Measurements from ENCODE around the gene TRUB2. TPM values are rescaled to one million over a fixed set of nuclear protein-coding genes. Genes with fewer than 3 reads are reported as not detected.

TRUB2 gene
- total and polyA plus RNA-seq, 2 of the 8 experiments (the other 6 are each of a cell fraction or from before 2014, with no cell fraction given) = 20.7 to 37.8 TPM

- FAIRE-seq (no peak), DNase-seq (ENCODE audit: low read depth in 1 of 2, low spot score in 2 of 2) (no peak)
- H2BK120ac ChIP-seq (replicated peaks; ENCODE audit: low read depth, low read length) = no peak overlapping the region
- H3K23ac ChIP-seq (ENCODE audit: insufficient read length) = no peak overlapping the region
- WGBS, 2 experiments (ENCODE audit: extremely low coverage in 1 of 2, insufficient coverage in 1 of 2, insufficient read length in 1 of 2, insufficient replicate concordance in 2 of 2, low coverage in 1 of 2, low lambda C conversion rate in 2 of 2, missing lambda C conversion rate in 1 of 2) = 96% methylated on average over 10 of the region's 10 CpGs; no CpG with 5 or more reads in 1 of the 2 experiments
- peaks cover 3 to 34% (median 10%) of the 10 kb centered on the region in 4 experiments; a peak in 6 of 8 replicates for H3K36me3 ChIP-seq (ENCODE audit: control insufficient read depth in 2 of 4, insufficient read depth in 4 of 4, low read length in 3 of 4)
- H4K91ac ChIP-seq (replicated peaks; ENCODE audit: insufficient read length, low read length) = no peak overlapping the region
- no peak overlapping the region for H3K18ac ChIP-seq (ENCODE audit: extremely low read depth, low read length)
- no peak overlapping the region for H3K14ac ChIP-seq (ENCODE audit: insufficient read length)
- H3K9me3 ChIP-seq (ENCODE audit: insufficient read depth in 2 of 2, low read depth in 1 of 2, low read length in 1 of 2) = no peaks in the 10 kb centered on the region
- H2AFZ ChIP-seq (ENCODE audit: low read length) = no peak overlapping the region
- H2AK5ac ChIP-seq (ENCODE audit: low read depth, low read length) = no peak overlapping the region
- no peak overlapping the region for H3K9ac ChIP-seq (replicated peaks in 1 of 4; ENCODE audit: extremely low read depth in 1 of 4, low read depth in 3 of 4, low read length in 3 of 4)
- no peak overlapping the region for H2BK5ac ChIP-seq (ENCODE audit: low read depth, low read length)
- H4K8ac ChIP-seq (ENCODE audit: extremely low read depth, insufficient read depth, low read length) = no peak overlapping the region
- H2BK15ac ChIP-seq (ENCODE audit: low read length) = no peak overlapping the region
- H3K23me2 ChIP-seq (ENCODE audit: low read depth, low read length) = no peaks in the 10 kb centered on the region
- H2BK12ac ChIP-seq (ENCODE audit: low read depth, low read length) = no peak overlapping the region
- no peaks in the 10 kb centered on the region for H3K4me1 ChIP-seq (replicated peaks in 1 of 4; ENCODE audit: control insufficient read depth in 3 of 4, insufficient read depth in 4 of 4, low read length in 3 of 4)
- no peak overlapping the region for H3K4ac ChIP-seq (replicated peaks; ENCODE audit: insufficient read length, low read depth, low read length)
- H3K4me3 ChIP-seq (ENCODE audit: extremely low read depth in 1 of 4, insufficient read depth in 2 of 4, low read depth in 3 of 4, low read length in 4 of 4) = no peak overlapping the region
- H3K27ac ChIP-seq (ENCODE audit: low read depth, low read length) = no peak overlapping the region
- no peak overlapping the region for H2BK20ac ChIP-seq (ENCODE audit: low read length)
- H3K79me1 ChIP-seq (ENCODE audit: low read depth, low read length) = no peaks in the 10 kb centered on the region
- no peaks in the 10 kb centered on the region for H3K79me2 ChIP-seq (ENCODE audit: control insufficient read depth in 1 of 2, insufficient read depth in 2 of 2, low read length in 2 of 2)
- H3K4me2 ChIP-seq (ENCODE audit: insufficient read depth in 1 of 2, low read depth in 2 of 2, low read length in 2 of 2) = no peak overlapping the region
- peaks cover 0 to 3% (median 0%) of the 10 kb centered on the region in 4 experiments; a peak in 1 of 7 replicates for H3K27me3 ChIP-seq (replicated peaks in 1 of 4; ENCODE audit: control insufficient read depth in 3 of 4, extremely low read depth in 1 of 4, insufficient read depth in 3 of 4, low read length in 3 of 4)
- H4K20me1 ChIP-seq (replicated peaks in 1 of 2; ENCODE audit: control insufficient read depth in 1 of 2, insufficient read depth in 2 of 2, low read length in 2 of 2) = peaks cover 0 to 5% of the 10 kb centered on the region in 2 experiments
- ChIA-PET CTCF (ENCODE audit: partially characterized antibody) (no interaction called here), POLR2A (ENCODE audit: partially characterized antibody) (interaction anchor here (2.2 kb wide), 1 partner anchor 11 kb away, joined by 5 read pairs; no protein-coding TSS in a partner anchor)
- H4K5ac ChIP-seq (ENCODE audit: insufficient read length, low read depth, low read length) = no peak overlapping the region
- no peak overlapping the region for H3K56ac ChIP-seq (replicated peaks; ENCODE audit: insufficient read length, low read depth, low read length)
- no peak for TF ChIP-seq HDAC2 (IDR thresholded peaks at IDR 0.05; ENCODE audit: borderline replicate concordance in 1 of 2, low read depth in 2 of 2, low read length in 2 of 2)
Measured at GRCh38 chr9:128265348-128265847, 56.8 kb downstream of the TRUB2 start.
